ENCODE results near the gene TSPEAR. TPM values are rescaled to one million over a fixed set of nuclear protein-coding genes. Genes with fewer than 3 reads are reported as not detected.
"Not testable (repeated sequence)": the region's sequence is repeated elsewhere in the genome, so short reads cannot be mapped to it uniquely, and the experiment has no call there.

TSPEAR gene
- polyA plus RNA-seq, 1 experiment, result not detected

- CTCF ChIA-PET, result no interaction called here
- POLR2A ChIA-PET, result no interaction called here
- no peak for DNase-seq (ENCODE audit: low read depth)
- no peak for TF ChIP-seq CTCF (IDR thresholded peaks at IDR 0.05; ENCODE audit: insufficient read depth, low read depth, low read length)
- H3K27me3 ChIP-seq (ENCODE audit: control insufficient read depth, insufficient read depth, low read length), result no peaks in the 10 kb centered on the region
- H3K36me3 ChIP-seq (ENCODE audit: control insufficient read depth, insufficient read depth, low read length), result no peaks in the 10 kb centered on the region
- H3K4me3 ChIP-seq (ENCODE audit: low read depth, low read length), result no peak overlapping the region
These were observed 67.5 kb downstream of the TSPEAR start for GRCh38 chr21:44643741-44644310.

GRCh38 chr21:44640761-44641160 lies 70.6 kb downstream of the TSPEAR start:
- ChIA-PET CTCF (no interaction called here), POLR2A (no interaction called here)
- H3K4me3 ChIP-seq (ENCODE audit: low read depth, low read length), result no peak overlapping the region
- no peaks in the 10 kb centered on the region for H3K27me3 ChIP-seq (ENCODE audit: control insufficient read depth, insufficient read depth, low read length)
- TF ChIP-seq CTCF (IDR thresholded peaks at IDR 0.05; ENCODE audit: insufficient read depth, low read depth, low read length), result no peak
- no peak for DNase-seq (ENCODE audit: low read depth)
- H3K36me3 ChIP-seq (ENCODE audit: control insufficient read depth, insufficient read depth, low read length), result no peaks in the 10 kb centered on the region

GRCh38 chr21:44639331-44639655 lies 72.1 kb downstream of the TSPEAR start:
- CTCF ChIA-PET, result no interaction called here
- TF ChIP-seq CTCF (IDR thresholded peaks at IDR 0.05; ENCODE audit: insufficient read depth, low read depth, low read length), result no peak
- H3K4me3 ChIP-seq (ENCODE audit: low read depth, low read length), result no peak overlapping the region
- no peaks in the 10 kb centered on the region for H3K36me3 ChIP-seq (ENCODE audit: control insufficient read depth, insufficient read depth, low read length)
- no peak for DNase-seq (ENCODE audit: low read depth)
- POLR2A ChIA-PET, result no interaction called here
- H3K27me3 ChIP-seq (ENCODE audit: control insufficient read depth, insufficient read depth, low read length), result no peaks in the 10 kb centered on the region

- CTCF ChIA-PET; H3K27me3 ChIP-seq (ENCODE audit: control insufficient read depth, insufficient read depth, low read length); H3K36me3 ChIP-seq (ENCODE audit: control insufficient read depth, insufficient read depth, low read length); H3K4me3 ChIP-seq (ENCODE audit: low read depth, low read length); POLR2A ChIA-PET; DNase-seq (ENCODE audit: low read depth): not testable (repeated sequence)
These were observed 72.7 kb downstream of the TSPEAR start for GRCh38 chr21:44638506-44639330.

- H3K27me3 ChIP-seq (ENCODE audit: control insufficient read depth, insufficient read depth, low read length); POLR2A ChIA-PET; CTCF ChIA-PET; H3K36me3 ChIP-seq (ENCODE audit: control insufficient read depth, insufficient read depth, low read length); DNase-seq (ENCODE audit: low read depth); H3K4me3 ChIP-seq (ENCODE audit: low read depth, low read length): not testable (repeated sequence)
These were observed 73.5 kb downstream of the TSPEAR start for GRCh38 chr21:44637851-44638348.

- no peaks in the 10 kb centered on the region for H3K36me3 ChIP-seq (ENCODE audit: control insufficient read depth, insufficient read depth, low read length)
- CTCF ChIA-PET, result no interaction called here
- TF ChIP-seq CTCF (IDR thresholded peaks at IDR 0.05; ENCODE audit: insufficient read depth, low read depth, low read length), result no peak
- H3K27me3 ChIP-seq (ENCODE audit: control insufficient read depth, insufficient read depth, low read length), result no peaks in the 10 kb centered on the region
- DNase-seq (ENCODE audit: low read depth), result no peak
- no peak within 1 kb of the TSS for H3K4me3 ChIP-seq (ENCODE audit: low read depth, low read length)
- POLR2A ChIA-PET, result no interaction called here
These were observed 74.1 kb downstream of the TSPEAR start, which contains the start of gene KRTAP10-10 for GRCh38 chr21:44637018-44637850. TSS of gene KRTAP10-10 (plus strand) at chr21:44637356. CDS start at chr21:44637418, 62 bp downstream.

Data from BJ (cell line).